Measurements from ENCODE around the gene NLRP9.

GRCh38 chr19:55687281-55688201 is 50.7 kb downstream of the NLRP9 start:
- TF ChIP-seq POLR2AphosphoS5 (IDR thresholded peaks at IDR 0.05; ENCODE audit: insufficient read depth in 1 of 2, low read depth in 1 of 2), result no peak
- TF ChIP-seq CTCF (IDR thresholded peaks at IDR 0.05), result no peak
